ENCODE results near the gene TNNI3.
A peak's percentile ranks its signal among the peaks of the same experiment; 100 is the strongest.

DNA sequence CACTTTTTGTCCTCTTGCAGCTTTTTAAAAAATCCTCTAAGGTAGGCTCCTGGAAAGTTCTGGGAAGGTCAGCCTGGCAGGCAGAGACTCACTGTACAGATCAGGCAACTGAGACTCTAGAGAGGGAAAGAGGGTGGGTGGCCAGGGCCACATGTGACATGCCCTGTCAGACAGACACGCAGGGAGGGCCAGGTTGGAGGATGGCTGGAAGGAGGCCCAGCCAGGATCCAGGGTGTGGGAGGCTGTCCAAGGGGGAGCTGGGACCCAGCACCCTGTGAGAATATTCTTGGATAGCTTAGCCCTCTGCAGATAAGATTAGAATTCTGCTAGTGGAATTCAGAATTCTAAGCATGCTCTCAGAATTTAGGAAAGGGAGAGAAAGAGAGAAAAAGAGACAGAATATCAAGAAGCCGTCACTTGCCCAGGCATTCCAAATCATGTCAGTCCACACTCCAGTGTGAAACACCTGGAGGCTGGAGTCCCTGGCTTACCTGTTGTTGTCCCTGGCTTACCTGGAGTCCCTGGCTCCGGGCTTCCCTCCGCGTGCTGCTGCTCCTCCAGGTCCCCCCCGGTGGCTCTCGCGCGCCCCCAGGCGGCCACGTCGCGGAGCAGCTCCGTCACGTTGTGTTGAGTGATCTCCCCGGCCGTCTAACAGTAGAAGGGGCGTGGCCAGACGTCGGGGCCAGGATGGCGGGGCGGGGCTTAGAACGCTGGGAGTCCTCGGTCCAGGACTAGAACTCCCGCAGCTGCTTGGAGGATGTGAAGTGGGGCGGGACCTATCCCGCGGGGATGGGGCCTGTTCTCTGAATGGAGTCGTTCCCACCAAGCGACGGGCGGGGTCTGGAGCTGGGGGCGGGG lies 2.8 kb upstream of the TNNI3 start:
- TF ChIP-seq MAFK (IDR thresholded peaks at IDR 0.05; ENCODE audit: low read length) = no peak
- TF ChIP-seq ZFX (CRISPR knock-in tag; IDR thresholded peaks at IDR 0.05) = no peak
- no peak for TF ChIP-seq CBX5 (IDR thresholded peaks at IDR 0.05; ENCODE audit: borderline replicate concordance, low read depth)
- TF ChIP-seq, protein P1, sequence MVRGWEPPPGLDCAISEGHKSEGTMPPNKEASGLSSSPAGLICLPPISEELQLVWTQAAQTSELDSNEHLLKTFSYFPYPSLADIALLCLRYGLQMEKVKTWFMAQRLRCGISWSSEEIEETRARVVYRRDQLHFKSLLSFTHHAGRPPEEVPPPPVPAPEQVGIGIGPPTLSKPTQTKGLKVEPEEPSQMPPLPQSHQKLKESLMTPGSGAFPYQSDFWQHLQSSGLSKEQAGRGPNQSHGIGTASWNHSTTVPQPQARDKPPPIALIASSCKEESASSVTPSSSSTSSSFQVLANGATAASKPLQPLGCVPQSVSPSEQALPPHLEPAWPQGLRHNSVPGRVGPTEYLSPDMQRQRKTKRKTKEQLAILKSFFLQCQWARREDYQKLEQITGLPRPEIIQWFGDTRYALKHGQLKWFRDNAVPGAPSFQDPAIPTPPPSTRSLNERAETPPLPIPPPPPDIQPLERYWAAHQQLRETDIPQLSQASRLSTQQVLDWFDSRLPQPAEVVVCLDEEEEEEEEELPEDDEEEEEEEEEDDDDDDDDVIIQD (CRISPR knock-in tag; IDR thresholded peaks at IDR 0.05) = no peak
- TF ChIP-seq TBP (optimal IDR thresholded peaks at IDR 0.05; ENCODE audit: low read depth, low read length) = peak; percentile 30
- no peak for TF ChIP-seq SRSF3 (IDR thresholded peaks at IDR 0.05; ENCODE audit: insufficient read depth, low read length)
- TF ChIP-seq TCF7L2 (IDR thresholded peaks at IDR 0.05; ENCODE audit: low read depth, low read length) = no peak
- TF ChIP-seq ZNF347 (CRISPR knock-in tag; IDR thresholded peaks at IDR 0.05; ENCODE audit: low read depth) = no peak
- no peak for TF ChIP-seq EZH2 (IDR thresholded peaks at IDR 0.05; ENCODE audit: borderline replicate concordance, low read depth, low read length)
- peak; percentile 96 for TF ChIP-seq MYC (IDR thresholded peaks at IDR 0.05; ENCODE audit: low read depth, low read length)
- TF ChIP-seq MYC (CRISPR knock-in tag; IDR thresholded peaks at IDR 0.05; ENCODE audit: borderline replicate concordance, low read depth) = no peak
- peak; percentile 19 to 69; a peak in 1 of 4 replicates for TF ChIP-seq FOXK2 (conservative IDR thresholded peaks at IDR 0.05 in 1 of 2, IDR thresholded peaks at IDR 0.05 in 1 of 2; ENCODE audit: low read depth in 2 of 2)
- TF ChIP-seq SIN3A (IDR thresholded peaks at IDR 0.05; ENCODE audit: borderline replicate concordance in 2 of 2, control insufficient read depth in 1 of 2, low read depth in 2 of 2, low read length in 2 of 2) = peak; percentile 58 to 81; a peak in 1 of 4 replicates
